Right renal pelvis (tissue), 4 donors: ENCODE data around the gene ANKLE2. TPM values are rescaled to one million over a fixed set of nuclear protein-coding genes. Genes with fewer than 3 reads are reported as not detected.
"Not testable (repeated sequence)": the region's sequence is repeated elsewhere in the genome, so short reads cannot be mapped to it uniquely, and the experiment has no call there.

Source experiments
- DNase-seq, 4 donors: peaks; one replicate each; pipeline ENCODE4 v3.0.0-alpha.2; 2013; ENCODE audit warnings: low read depth in 4 of 4, low spot score in 3 of 4, missing footprints in 1 of 4
- polyA plus RNA-seq, 4 donors: library from polyadenylated mRNA; unstranded; fragments of 120-200 nt; gene quantifications; one replicate each; pipeline ENCODE4 v1.2.1, GENCODE V29; 2013; ENCODE audit not compliant: insufficient read length in 4 of 4

The ANKLE2 gene
- polyA plus RNA-seq, 4 donors = 60.1 to 66.6 (median 62.8) TPM

- no peak for DNase-seq
Measured at GRCh38 chr12:132779781-132780353, 18.2 kb upstream of the ANKLE2 start.

DNA sequence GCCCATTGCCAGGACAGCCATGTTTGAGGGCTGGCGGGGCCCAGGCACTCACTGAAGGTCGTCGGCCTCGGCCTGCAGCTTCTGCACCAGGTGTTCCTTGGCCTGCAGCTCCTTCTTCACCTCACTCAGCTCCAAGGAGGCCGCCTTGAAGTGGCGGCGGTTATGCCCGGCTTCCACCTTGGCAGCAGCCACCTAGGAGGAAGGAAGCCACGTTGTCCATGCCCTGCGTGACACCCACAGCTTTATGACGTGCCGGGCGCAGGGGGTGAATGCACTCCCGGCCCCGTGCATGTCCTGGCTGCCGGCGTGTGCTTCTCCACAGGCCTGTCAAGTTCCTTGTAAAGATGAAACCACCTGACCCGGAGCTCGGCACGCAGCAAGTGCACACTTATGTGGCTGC, 16.0 kb upstream of the ANKLE2 start:
- DNase-seq = no peak

DNA sequence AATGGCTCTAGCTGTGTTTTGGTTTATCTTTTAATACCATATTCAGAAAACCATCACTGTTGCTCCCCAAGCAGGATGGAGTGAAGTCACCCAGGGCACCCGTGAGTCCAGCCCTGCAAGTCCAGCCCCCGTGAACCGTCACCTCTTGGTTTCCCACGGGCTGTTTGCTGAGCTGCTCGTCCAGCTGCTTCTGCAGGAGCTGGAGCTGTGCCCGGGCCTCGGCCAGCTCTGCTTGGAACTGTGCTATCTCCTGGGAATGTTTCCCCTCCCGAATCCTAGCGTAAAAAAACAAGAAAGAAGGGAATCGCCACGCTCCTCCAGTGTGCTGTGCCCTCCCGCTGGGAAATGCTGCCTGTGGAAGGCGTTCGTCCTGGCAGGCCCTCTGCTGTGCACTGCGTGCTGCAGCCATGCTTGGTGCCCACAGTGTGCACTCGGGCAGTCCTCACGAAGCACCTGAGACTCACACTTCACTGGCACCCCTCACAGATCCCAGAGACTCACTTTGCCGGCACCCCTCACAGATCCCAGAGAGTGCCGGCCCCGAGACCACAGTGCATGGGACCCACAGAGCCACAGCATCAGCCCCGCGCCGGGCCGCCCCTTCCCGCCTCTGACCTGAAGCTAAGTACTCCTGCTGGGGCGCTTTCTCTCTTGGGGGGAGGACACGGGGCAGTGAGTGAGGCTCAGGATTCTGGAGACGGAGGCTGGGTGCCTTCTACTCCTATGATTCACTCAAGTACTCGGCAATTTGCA, 15.4 kb upstream of the ANKLE2 start:
- DNase-seq = no peak

GRCh38 chr12:132776230-132776625, 14.6 kb upstream of the ANKLE2 start:
- not testable (repeated sequence) for DNase-seq

DNA sequence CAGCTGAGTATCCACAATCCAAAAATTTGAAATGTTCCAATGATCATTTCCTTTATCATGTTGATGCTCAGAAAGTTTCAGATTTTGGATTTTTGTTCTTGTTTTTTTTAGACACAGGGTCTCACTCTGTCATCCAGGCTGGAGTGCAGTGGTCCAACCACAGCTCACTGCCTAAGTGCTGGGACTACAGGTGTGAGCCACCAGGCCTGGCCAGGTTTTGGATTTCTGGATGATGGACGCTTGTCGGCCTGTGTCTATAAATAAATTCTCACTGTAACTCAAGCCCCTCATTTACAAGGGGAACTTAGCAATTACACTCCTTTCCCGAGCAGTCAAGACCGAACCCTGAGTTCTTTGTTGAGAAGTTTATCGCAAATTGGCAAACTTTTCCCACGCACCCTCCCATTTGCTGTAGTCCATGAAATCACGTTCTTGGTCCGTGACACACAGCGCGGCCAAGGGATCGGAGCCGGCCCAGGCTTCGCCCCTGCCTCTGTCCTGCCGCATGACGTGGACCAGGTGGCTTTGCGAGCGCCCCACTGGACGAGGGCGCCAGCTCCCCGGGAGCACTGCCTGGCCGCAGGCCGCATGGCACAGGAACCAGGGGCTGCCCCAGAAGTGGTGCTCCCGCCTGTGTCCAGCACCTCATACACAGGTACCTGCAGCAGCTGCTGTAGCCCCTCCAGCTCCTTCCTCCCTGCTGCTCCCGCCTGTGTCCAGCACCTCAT, 14.0 kb upstream of the ANKLE2 start:
- no peak for DNase-seq

GRCh38 chr12:132774646-132775275, 13.1 kb upstream of the ANKLE2 start:
- no peak for DNase-seq

DNA sequence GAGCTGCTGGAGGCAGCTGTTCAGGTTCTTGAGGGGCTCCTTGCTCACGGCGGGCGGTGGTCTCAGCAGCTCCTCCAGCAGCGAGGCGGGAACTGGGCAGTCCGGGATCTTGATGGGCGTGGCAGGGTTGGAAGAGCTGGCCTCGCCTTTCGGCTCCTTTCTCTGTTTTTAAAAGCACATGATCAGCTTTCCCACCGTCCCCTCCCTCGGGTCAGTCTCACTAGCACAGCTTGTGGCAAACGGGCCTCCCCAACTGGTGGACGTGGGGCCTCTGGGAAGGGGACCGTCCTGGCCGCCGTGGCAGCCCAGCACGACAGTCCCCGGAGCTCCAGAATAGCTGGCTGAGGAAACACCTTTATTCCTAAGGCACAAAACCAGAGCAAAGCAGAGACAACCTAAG, 12.5 kb upstream of the ANKLE2 start:
- no peak for DNase-seq

- DNase-seq = no peak
Measured at GRCh38 chr12:132773077-132773955, 11.7 kb upstream of the ANKLE2 start.

DNA sequence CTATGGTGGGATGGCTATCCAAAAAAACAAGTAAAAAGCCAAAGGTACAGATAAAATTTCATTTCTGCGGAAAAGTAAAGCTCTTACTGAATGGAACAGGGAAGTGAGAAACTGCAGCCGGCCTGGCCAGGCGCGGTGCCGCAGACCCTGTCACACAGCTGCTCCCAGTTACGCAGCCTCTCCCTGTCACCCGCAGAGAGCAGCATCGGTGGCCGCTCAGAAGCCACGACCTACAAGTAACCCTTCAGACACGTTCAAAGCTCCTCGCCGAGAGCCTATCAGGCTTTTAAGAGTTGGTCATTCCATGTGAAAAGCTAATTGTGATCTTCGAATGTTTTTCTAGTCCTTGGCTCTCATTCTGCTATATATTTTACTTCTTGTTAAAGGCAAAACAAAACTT, 11.0 kb upstream of the ANKLE2 start:
- DNase-seq = peak; percentile 38 to 46 (median 42)

DNA sequence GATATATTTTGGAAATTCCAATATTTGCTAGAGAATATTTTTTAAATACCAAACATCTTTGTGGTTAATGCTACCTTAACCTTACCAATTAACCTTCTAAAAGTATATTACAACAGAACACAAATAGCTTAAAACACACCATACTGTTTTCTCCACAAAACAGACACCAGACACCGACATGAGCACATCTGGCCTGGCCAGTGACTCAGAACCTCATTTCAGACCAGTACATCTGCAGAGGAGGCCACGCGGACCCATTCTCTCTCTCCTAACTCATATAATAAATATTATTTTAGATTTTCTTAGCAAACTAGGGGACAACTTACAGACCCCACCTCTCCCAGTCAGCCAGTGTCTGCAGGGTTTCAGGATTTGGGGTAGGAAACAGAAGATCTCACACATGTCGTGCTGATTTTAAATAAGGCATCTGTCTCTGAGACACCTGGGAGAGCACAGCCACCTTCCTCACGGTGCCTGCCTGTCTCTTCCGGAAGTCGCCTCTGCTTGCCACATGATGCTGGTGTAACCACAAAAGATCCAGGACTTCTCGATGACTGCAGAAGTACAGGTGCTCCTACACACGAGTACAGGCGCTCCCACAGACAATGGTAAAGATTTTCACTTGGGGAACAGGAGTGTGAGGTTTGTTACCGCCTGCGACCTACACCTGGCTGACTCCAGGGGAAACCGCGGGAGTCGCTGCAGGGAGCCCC, 9.7 kb upstream of the ANKLE2 start:
- DNase-seq = no peak

DNA sequence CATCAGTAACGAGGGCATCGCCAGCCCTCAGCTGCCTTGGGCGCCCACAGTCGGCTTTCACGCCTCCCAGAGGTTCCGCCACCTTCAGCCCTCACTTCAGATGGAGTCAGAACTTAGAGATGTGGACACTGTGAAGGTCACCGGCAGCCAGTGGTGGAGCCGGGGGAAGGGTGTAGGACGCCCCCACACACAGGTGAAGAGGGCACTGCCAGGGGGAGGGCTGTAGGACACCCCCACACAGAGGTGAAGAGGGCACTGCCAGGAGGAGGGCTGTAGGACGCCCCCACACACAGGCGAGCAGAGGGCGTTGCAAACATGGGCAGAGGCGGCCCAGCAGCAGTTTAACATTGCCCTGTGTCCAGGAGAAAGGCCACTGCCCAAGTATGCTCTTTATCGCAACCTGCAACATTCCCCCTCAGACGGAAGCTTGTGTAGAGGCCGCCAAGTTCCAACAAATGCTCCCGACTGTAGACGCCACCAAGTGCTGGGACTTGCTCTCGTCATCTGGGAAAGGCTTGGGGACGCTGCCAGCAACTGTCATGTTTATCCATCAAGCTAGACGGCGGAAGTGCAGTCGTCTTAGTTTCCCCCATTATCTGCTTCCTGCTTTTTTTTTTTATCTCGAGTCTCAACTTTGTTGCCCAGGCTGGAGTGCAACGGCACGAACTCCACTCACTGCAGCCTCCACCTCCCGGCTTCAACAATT, 4.9 kb upstream of the ANKLE2 start:
- no peak for DNase-seq

DNA sequence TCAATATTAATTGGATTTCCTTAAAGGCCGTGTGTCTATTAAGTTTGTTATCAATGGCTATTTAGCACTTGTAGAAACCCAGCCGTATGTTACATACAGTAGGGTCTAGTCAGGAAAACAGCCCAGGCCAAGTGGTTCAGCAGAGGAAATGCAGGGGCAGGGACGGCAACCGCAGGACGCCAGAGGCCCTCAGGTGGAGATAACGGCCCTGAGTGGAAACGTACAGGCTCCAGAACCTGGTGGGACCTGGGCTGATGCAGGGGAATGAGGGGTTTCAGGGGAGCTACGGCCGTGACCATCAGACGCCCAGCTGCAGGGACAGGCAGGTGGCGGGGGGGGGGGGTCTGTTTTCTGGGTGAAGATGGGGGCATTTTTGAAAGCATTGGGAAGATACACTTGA, 3.7 kb upstream of the ANKLE2 start:
- no peak for DNase-seq

DNA sequence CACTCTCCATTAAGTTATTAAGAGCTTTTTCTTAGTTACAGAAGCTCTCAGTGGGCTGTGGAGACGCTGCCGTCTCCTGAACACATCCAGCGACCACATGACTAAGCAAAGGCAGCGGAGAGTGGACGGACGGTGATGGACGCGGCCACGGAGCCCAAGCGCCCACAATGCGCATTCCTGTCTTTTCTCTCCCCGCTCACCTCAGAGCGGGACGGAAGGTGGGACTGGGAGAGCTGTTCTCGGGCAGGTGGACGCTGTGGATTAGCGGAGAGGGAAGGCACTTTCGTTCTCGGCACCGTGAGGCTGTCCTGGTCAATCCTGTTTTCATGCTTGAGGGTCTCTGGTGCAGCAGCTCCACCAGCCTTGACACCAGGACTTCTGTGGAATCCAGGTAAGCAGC, 2.6 kb upstream of the ANKLE2 start:
- DNase-seq = no peak

DNA sequence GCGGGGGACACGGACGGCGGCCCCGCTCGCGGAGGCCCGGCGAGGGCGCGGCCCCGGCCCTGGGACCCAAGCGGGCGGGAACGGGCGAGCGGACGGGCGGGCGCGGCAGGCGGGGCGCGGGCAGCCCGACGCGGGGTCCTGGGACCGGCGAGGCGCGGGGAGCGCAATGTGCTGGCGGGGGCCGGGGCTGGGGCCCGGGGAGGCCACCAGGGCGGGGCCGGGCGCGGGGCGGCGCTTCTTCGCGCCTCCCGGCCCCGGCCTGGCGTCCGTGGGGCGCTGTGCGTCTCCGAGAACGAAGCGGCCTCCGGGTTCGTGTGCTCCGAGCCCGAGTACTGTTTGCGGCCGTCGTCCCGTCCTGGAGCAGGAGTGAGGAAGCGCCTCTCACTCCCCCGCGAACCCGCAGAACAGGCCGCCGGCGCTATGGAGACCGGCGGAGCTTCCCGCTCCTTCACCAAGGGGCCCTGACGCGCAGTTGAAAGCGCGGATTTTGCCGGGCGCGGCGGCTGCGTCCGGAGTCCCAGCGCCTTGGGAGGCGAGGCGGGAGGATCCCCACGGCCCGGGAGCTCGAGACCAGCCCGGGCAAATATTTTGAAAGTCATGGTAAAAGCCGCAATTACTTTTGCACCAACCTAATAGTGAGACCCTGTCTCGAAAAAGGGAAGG, 420 bp upstream of the ANKLE2 start:
- DNase-seq = peak; percentile 73 to 81 (median 78)

- no peak for DNase-seq
Measured at GRCh38 chr12:132759359-132759758, 2.3 kb downstream of the ANKLE2 start.

GRCh38 chr12:132758825-132759224, 2.8 kb downstream of the ANKLE2 start:
- DNase-seq = not testable (repeated sequence)

DNA sequence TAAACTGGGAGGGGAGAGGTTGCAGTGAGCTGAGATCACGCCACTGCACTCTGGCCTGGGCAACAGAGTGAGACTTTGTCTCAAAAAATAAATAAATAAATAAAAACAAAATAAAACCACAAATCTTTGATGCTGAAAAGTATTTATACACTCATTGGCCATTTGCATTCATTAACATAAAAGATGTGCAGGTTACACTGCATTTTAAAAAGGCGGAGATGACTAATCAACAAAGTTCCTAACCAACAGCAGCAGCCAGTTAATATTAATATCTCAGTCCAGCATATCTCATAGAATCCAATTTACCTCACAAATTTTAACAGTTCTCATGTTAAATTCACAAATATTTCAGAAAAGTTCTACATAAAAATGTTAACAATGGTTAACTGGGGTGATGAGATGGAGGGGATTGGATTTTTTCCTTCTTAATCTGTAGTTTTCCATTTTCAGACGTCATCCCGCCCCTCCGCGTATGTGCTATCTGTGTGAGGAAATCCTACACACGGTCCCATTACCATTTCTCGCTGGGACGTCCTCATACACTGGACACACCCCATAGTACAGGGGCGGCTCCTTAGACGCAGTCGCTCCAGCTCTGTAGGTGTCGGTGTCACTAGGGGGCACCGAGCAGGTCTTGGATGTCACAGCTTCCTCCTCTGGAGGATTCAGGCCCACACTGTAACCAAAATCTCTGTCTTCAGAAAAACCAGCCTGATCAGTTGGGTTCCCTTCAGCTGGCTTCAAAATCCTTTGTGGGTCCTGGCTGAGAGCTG, 7.3 kb downstream of the ANKLE2 start:
- DNase-seq = no peak

GRCh38 chr12:132753670-132754069, 8.0 kb downstream of the ANKLE2 start:
- not testable (repeated sequence) for DNase-seq
